Small intestine (tissue), 16 donors: ENCODE measurements around the gene PRR27. TPM values are rescaled to one million over a fixed set of nuclear protein-coding genes. Genes with fewer than 3 reads are reported as not detected.
A peak's percentile ranks its signal among the peaks of the same experiment; 100 is the strongest.

Source experiments
- DNase-seq, 2 donors: peaks; one replicate each; pipeline versions ENCODE4 v3.0.0 to v3.0.0-alpha.2; 2013
- FAIRE-seq: peaks from 2 replicates; lab custom pipeline; 2012; peaks lifted over from hg19 to GRCh38; lab: Jason Lieb, UNC
- H3K27ac ChIP-seq, 3 donors: one replicate each; pipeline ENCODE4 v1.5.1; 2013; ENCODE audit warnings: low read length in 2 of 3, mild to moderate bottlenecking in 2 of 3, control low read depth in 1 of 3, inconsistent platforms in 1 of 3, low read depth in 1 of 3, moderate library complexity in 1 of 3
- H3K27me3 ChIP-seq, 3 donors: one replicate each; pipeline ENCODE4 v1.6.1; 2013; ENCODE audit warnings: low read length in 3 of 3, inconsistent platforms in 1 of 3; ENCODE audit not compliant: control insufficient read depth in 3 of 3, insufficient read depth in 3 of 3
- H3K36me3 ChIP-seq, 3 donors: one replicate each; pipeline ENCODE4 v1.6.1; 2013; ENCODE audit warnings: low read length in 3 of 3, inconsistent platforms in 1 of 3, low read depth in 1 of 3, mild to moderate bottlenecking in 1 of 3, moderate library complexity in 1 of 3; ENCODE audit not compliant: control insufficient read depth in 3 of 3, insufficient read depth in 2 of 3
- H3K4me1 ChIP-seq, 3 donors: one replicate each; pipeline ENCODE4 v1.6.1; 2013; ENCODE audit warnings: low read length in 2 of 3, inconsistent platforms in 1 of 3, low read depth in 1 of 3, mild to moderate bottlenecking in 1 of 3, moderate library complexity in 1 of 3; ENCODE audit not compliant: control insufficient read depth in 3 of 3, insufficient read depth in 2 of 3
- H3K4me3 ChIP-seq, 3 donors: one replicate each; pipeline ENCODE4 v1.5.1; 2013; ENCODE audit warnings: low read length in 3 of 3, control low read depth in 1 of 3, inconsistent platforms in 1 of 3, low read depth in 1 of 3, mild to moderate bottlenecking in 1 of 3, moderate library complexity in 1 of 3
- H3K9me3 ChIP-seq, 2 donors: one replicate each; pipeline ENCODE4 v1.6.1; 2013; ENCODE audit warnings: low read depth in 1 of 2, low read length in 1 of 2; ENCODE audit not compliant: control insufficient read depth in 2 of 2, insufficient read depth in 1 of 2
- WGBS, 3 donors: extraction: QIAGEN DNeasy Blood & Tissue Kit; methylation state at CpG; one replicate each; pipeline ENCODE4 v1.1.7; 2013; 5-methylcytosine and 5-hydroxymethylcytosine counted together
- long read RNA-seq, 10 donors: transcript quantifications; one replicate each; lab custom pipeline, GENCODE V29; 2026
- polyA plus RNA-seq, 4 donors: library from polyadenylated mRNA; stranded (reverse) in 3 of 4; unstranded in 1 of 4; fragments of 200-250 nt in 3 of 4; fragments of 120-200 nt in 1 of 4; gene quantifications; one replicate each; pipeline versions ENCODE4 v1.2.1 to v1.2.3, GENCODE V29; 2013
- donor health status: healthy with polysubstance abuse.
- donor health status: control.
- donor health status: control.
- donor health status: Bipolar disorder and iron deficiency.
- donor health status: healthy.

PRR27 gene
- under 1 TPM in 1 of 4 donors, not detected in 3; 0.03 TPM for polyA plus RNA-seq
- long read RNA-seq, donor 1 = 0 reads
- long read RNA-seq, donor 2 = 0 reads
- long read RNA-seq, donor 3 = 0 reads
- long read RNA-seq, donor 4 = 0 reads
- long read RNA-seq, donor 5 = 0 reads
- long read RNA-seq, donor 6 = 0 reads
- long read RNA-seq, donor 7 = 0 reads
- long read RNA-seq, donor 8 = 0 reads
- long read RNA-seq, donor 9 = 0 reads
- long read RNA-seq, donor 10 = 0 reads

- Histone ChIP-seq H3K9me3 (no peaks in the 10 kb centered on the region), H3K36me3 (no peaks in the 10 kb centered on the region), H3K4me1 (no peaks in the 10 kb centered on the region), H3K27ac (no peak within 1 kb of the TSS), H3K27me3 (no peaks in the 10 kb centered on the region), H3K4me3 (no peak within 1 kb of the TSS)
- no peak for DNase-seq
- WGBS, 3 donors = 84 to 89% (median 87%) methylated on average over 3 of the region's 3 CpGs
- FAIRE-seq = no peak
These were observed at the start of gene PRR27 for GRCh38 chr4:70153937-70154336. Gene PRR27, plus strand, starts transcription at chr4:70154237. Its CDS starts 139 bp downstream, at chr4:70154376.

DNA sequence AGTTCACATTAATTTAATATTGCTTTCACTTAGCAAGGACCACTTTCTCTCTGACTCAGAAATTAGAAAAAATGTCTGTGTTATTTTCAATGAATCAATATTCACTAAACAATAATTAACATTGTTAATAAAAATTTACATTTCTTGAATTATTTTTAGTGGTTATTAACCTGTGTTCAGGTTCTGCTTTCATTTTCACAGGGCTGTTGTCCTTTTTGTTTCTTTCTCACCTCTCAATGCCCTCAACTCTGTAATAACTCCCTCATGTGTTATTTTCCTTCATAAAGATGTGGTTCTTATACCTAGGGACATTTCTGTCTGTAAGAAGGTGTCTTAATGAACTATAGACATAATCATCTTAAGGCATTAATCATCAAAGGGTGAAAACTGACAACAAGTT is 43.1 kb upstream of the PRR27 start:
- Histone ChIP-seq H3K4me3 (no peak overlapping the region), H3K27me3 (no peaks in the 10 kb centered on the region), H3K4me1 (no peaks in the 10 kb centered on the region), H3K9me3 (no peaks in the 10 kb centered on the region), H3K27ac (no peak overlapping the region), H3K36me3 (no peaks in the 10 kb centered on the region)
- no peak for DNase-seq
- FAIRE-seq = no peak

DNA sequence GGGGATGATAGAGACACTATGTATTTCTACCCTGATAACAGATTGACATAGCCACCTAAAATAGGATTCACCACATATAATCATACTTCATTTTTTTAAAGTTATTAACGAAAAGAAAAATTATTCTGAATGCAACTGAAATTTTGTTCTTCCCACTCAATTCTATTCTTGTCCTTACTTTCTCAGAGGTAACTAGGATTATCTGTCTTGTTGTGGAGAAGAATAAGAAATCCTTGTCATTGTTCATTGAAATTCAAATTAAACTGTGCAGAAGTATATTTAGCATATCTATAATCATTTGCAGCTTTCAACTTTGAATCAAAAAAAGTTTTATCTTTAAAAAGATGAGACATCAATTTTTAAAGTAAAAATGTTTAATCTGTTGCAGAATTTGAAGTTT is 40.4 kb upstream of the PRR27 start:
- Histone ChIP-seq H3K4me1 (no peaks in the 10 kb centered on the region), H3K9me3 (no peaks in the 10 kb centered on the region), H3K27ac (no peak overlapping the region), H3K36me3 (no peaks in the 10 kb centered on the region), H3K27me3 (no peaks in the 10 kb centered on the region), H3K4me3 (no peak overlapping the region)
- FAIRE-seq (peak; percentile 47), DNase-seq (no peak)
- 88 to 93% (median 90%) methylated on average over 1 of the region's 1 CpG for WGBS, 3 donors

DNA sequence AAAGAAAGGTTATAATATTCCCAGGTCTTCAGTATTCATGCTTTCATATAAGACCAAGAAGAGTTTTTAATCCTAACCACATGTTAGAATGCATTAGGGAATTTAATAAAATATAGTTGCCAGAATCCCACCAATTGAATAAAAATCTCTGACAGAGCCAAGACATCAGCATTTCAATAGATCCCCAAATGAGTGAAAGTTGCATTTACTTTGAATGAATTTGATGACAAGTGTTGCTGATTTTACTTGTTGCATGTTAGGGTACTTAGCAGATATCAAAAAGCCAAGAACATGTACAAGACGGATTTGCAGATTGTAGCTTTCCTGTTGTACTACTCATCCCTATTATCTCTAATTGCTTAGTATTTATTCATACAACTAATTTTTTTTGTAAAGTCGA is 39.9 kb upstream of the PRR27 start:
- no peaks in the 10 kb centered on the region for H3K27me3 ChIP-seq
- H3K4me3 ChIP-seq = no peak overlapping the region
- no peak overlapping the region for H3K27ac ChIP-seq
- DNase-seq (no peak), FAIRE-seq (no peak)
- 64 to 74% (median 74%) methylated on average over 2 of the region's 2 CpGs for WGBS, 3 donors
- no peaks in the 10 kb centered on the region for H3K4me1 ChIP-seq
- H3K9me3 ChIP-seq = no peaks in the 10 kb centered on the region
- H3K36me3 ChIP-seq = no peaks in the 10 kb centered on the region

DNA sequence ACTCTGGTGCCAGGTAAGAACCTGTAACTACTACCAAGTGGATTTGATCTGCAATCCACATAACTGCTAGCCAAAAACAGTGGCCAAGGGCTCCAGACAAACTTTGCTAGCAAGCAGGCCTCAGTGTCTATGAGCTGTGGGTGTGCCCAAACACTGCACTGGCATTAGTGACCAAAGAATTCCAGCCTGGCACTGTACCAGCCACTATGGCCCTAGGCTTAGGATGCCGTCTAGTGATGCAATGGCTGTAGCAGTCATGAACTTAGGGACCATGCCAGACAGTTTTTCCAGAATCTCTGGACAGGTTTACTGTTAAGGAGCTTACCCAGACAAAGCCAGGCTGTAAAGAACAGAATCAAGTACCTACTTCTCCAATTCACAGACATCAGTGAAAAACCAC is 33.7 kb upstream of the PRR27 start:
- Histone ChIP-seq H3K36me3 (no peaks in the 10 kb centered on the region), H3K9me3 (no peaks in the 10 kb centered on the region), H3K4me3 (no peak overlapping the region), H3K27me3 (no peaks in the 10 kb centered on the region), H3K27ac (no peak overlapping the region), H3K4me1 (no peaks in the 10 kb centered on the region)
- DNase-seq = no peak
- FAIRE-seq = no peak
- WGBS, 3 donors = 84 to 93% (median 91%) methylated on average over 1 of the region's 1 CpG

GRCh38 chr4:70133473-70133872 is 20.6 kb upstream of the PRR27 start:
- DNase-seq (no peak), FAIRE-seq (no peak)
- H3K4me3 ChIP-seq = no peak overlapping the region
- H3K9me3 ChIP-seq = no peaks in the 10 kb centered on the region
- WGBS, 3 donors = 71 to 83% (median 80%) methylated on average over 15 of the region's 15 CpGs
- H3K27ac ChIP-seq = no peak overlapping the region
- no peaks in the 10 kb centered on the region for H3K36me3 ChIP-seq
- no peaks in the 10 kb centered on the region for H3K4me1 ChIP-seq
- H3K27me3 ChIP-seq = no peaks in the 10 kb centered on the region

DNA sequence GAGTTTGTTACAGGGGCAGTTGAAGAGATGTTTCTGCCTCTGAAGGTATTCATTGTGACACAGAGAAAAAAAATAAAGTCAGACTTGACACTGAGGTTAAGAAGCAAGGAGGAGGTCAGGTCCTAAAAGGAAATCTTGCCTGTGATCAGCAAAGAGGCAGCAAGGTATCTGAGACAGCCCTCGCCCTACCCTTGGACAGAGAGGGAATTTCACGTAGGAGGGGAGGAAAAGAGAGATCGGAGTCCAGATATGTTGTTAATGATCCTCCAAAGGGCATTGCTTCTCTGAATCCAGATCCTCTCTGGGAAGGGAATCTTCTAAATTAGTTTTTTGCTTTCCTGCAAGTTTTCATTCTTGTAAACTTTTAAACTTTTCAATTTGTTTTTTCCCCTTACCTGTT is 15.3 kb upstream of the PRR27 start:
- no peak overlapping the region for H3K4me3 ChIP-seq
- no peaks in the 10 kb centered on the region for H3K9me3 ChIP-seq
- no peak for FAIRE-seq
- no peaks in the 10 kb centered on the region for H3K4me1 ChIP-seq
- H3K27me3 ChIP-seq = no peaks in the 10 kb centered on the region
- H3K36me3 ChIP-seq = no peaks in the 10 kb centered on the region
- peak in 1 of 2 donors; percentile 32 for DNase-seq
- H3K27ac ChIP-seq = no peak overlapping the region
- 23 to 61% (median 59%) methylated on average over 3 of the region's 3 CpGs for WGBS, 3 donors

GRCh38 chr4:70151271-70151670 is 2.8 kb upstream of the PRR27 start:
- no peak overlapping the region for H3K27ac ChIP-seq
- H3K9me3 ChIP-seq = no peaks in the 10 kb centered on the region
- H3K27me3 ChIP-seq = no peaks in the 10 kb centered on the region
- H3K4me3 ChIP-seq = no peak overlapping the region
- H3K36me3 ChIP-seq = no peaks in the 10 kb centered on the region
- WGBS, 3 donors = 58 to 76% (median 71%) methylated on average over 3 of the region's 3 CpGs
- no peaks in the 10 kb centered on the region for H3K4me1 ChIP-seq
- DNase-seq (no peak), FAIRE-seq (no peak)

DNA sequence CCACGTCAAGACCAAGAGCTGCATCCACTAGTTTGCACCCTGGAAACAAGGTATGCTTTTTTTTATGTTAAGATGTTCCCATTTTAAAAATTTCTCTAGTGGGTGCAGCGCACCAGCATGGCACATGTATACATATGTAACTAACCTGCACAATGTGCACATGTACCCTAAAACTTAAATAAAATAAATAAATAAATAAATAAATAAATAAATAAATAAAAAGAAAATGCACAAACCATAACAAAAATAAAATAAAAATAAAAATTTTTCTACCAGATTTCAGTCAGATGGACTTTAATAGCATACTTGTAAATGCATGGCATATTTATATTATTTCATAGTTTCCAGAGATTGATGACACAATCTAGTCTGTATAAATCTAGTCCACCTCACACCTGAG is 1.9 kb upstream of the PRR27 start:
- no peak for FAIRE-seq
- 84 to 93% (median 88%) methylated on average over 2 of the region's 2 CpGs for WGBS, 3 donors
- no peak overlapping the region for H3K27ac ChIP-seq

More for the DNA sequence above, 1.9 kb upstream of the PRR27 start:
- no peak for DNase-seq
- H3K4me3 ChIP-seq = no peak overlapping the region
- H3K9me3 ChIP-seq = no peaks in the 10 kb centered on the region
- no peaks in the 10 kb centered on the region for H3K27me3 ChIP-seq
- H3K36me3 ChIP-seq = no peaks in the 10 kb centered on the region
- H3K4me1 ChIP-seq = no peaks in the 10 kb centered on the region
